WTC11 (cell line): Measurements from ENCODE around the gene UTP14C.

ENCODE experiments used
- JUN ChIP-seq: sonication (generic); formaldehyde crosslinking; IDR thresholded peaks from 2 replicates; pipeline ENCODE4 v1.8.0; 2023; ENCODE audit warnings: mild to moderate bottlenecking, missing genetic modification reagents
- USF2 ChIP-seq: sonication (generic); formaldehyde crosslinking; IDR thresholded peaks from 2 replicates; pipeline ENCODE4 v1.8.1; 2023; ENCODE audit warnings: mild to moderate bottlenecking, missing genetic modification reagents, moderate library complexity
- TF ChIP-seq, protein P1 (sequence below): sonication (generic); formaldehyde crosslinking; IDR thresholded peaks from 2 replicates; pipeline ENCODE4 v1.8.0; 2022; ENCODE audit warnings: mild to moderate bottlenecking, missing genetic modification reagents
- TF ChIP-seq, protein P2 (sequence below): sonication (generic); formaldehyde crosslinking; IDR thresholded peaks from 2 replicates; pipeline ENCODE4 v1.8.1; 2023; ENCODE audit warnings: mild to moderate bottlenecking, missing genetic modification reagents, borderline replicate concordance

GRCh38 chr13:52003541-52003940 lies 20.9 kb upstream of the UTP14C start:
- no peak for TF ChIP-seq JUN
- TF ChIP-seq, protein P1, sequence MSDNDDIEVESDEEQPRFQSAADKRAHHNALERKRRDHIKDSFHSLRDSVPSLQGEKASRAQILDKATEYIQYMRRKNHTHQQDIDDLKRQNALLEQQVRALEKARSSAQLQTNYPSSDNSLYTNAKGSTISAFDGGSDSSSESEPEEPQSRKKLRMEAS (CRISPR knock-in tag), result no peak
- TF ChIP-seq USF2 (CRISPR knock-in tag), result no peak
- TF ChIP-seq, protein P2, sequence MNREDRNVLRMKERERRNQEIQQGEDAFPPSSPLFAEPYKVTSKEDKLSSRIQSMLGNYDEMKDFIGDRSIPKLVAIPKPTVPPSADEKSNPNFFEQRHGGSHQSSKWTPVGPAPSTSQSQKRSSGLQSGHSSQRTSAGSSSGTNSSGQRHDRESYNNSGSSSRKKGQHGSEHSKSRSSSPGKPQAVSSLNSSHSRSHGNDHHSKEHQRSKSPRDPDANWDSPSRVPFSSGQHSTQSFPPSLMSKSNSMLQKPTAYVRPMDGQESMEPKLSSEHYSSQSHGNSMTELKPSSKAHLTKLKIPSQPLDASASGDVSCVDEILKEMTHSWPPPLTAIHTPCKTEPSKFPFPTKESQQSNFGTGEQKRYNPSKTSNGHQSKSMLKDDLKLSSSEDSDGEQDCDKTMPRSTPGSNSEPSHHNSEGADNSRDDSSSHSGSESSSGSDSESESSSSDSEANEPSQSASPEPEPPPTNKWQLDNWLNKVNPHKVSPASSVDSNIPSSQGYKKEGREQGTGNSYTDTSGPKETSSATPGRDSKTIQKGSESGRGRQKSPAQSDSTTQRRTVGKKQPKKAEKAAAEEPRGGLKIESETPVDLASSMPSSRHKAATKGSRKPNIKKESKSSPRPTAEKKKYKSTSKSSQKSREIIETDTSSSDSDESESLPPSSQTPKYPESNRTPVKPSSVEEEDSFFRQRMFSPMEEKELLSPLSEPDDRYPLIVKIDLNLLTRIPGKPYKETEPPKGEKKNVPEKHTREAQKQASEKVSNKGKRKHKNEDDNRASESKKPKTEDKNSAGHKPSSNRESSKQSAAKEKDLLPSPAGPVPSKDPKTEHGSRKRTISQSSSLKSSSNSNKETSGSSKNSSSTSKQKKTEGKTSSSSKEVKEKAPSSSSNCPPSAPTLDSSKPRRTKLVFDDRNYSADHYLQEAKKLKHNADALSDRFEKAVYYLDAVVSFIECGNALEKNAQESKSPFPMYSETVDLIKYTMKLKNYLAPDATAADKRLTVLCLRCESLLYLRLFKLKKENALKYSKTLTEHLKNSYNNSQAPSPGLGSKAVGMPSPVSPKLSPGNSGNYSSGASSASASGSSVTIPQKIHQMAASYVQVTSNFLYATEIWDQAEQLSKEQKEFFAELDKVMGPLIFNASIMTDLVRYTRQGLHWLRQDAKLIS (CRISPR knock-in tag), result no peak
